Measurements from ENCODE around the gene STMP1. TPM values are rescaled to one million over a fixed set of nuclear protein-coding genes. Genes with fewer than 3 reads are reported as not detected.
"Not testable (repeated sequence)": the region's sequence is repeated elsewhere in the genome, so short reads cannot be mapped to it uniquely, and the experiment has no call there.

The STMP1 gene
- polyA plus RNA-seq, 1 donor (not counting 4 experiments of a cell fraction or from before 2014, with no cell fraction given), result 30.5 TPM

DNA sequence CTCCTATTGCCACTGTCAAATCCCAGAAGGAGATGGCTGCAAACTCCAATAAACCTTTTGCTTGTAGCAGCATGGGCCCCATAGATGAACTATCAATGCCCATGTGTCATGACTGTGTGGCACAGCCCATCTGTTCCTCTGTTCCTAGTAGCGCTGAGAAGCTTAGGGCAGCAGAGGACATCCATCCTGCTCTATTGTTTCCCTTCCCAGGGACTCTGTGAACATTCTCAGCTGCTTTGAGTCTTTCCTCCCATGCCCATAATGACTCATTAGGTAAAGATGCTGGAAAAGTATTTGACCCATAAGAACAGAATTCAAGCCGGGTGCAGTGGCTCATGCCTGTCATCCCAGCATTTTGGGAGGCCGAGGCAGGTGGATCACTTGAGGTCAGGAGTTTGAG lies 28.3 kb downstream of the STMP1 start:
- Histone ChIP-seq H3K4me2 (ENCODE audit: control insufficient read depth, extremely low read depth, insufficient read depth, low read depth, low read length) (no peak overlapping the region), H3K79me2 (ENCODE audit: control insufficient read depth, insufficient read depth, low read length) (no peaks in the 10 kb centered on the region), H3K4me3 (ENCODE audit: control insufficient read depth in 2 of 3, extremely low read depth in 1 of 3, insufficient read depth in 2 of 3, low read depth in 1 of 3, low read length in 3 of 3) (no peak overlapping the region), H3K9me3 (ENCODE audit: control insufficient read depth, low read depth, low read length) (no peaks in the 10 kb centered on the region), H3K27ac (ENCODE audit: control insufficient read depth, insufficient read depth, low read length) (no peak overlapping the region), H3K9me1 (ENCODE audit: control insufficient read depth, extremely low read depth, insufficient read depth, low read length) (no peaks in the 10 kb centered on the region), H3K27me3 (ENCODE audit: control insufficient read depth, extremely low read depth, insufficient read depth, low read length) (no peaks in the 10 kb centered on the region), H3K36me3 (ENCODE audit: control insufficient read depth in 2 of 2, extremely low read depth in 1 of 2, insufficient read depth in 2 of 2, low read length in 2 of 2) (peaks cover 3% of the 10 kb centered on the region in 2 experiments), H3K9ac (ENCODE audit: control insufficient read depth, extremely low read depth, insufficient read depth, low read length) (no peak overlapping the region), H3K4me1 (ENCODE audit: control insufficient read depth, extremely low read depth, insufficient read depth, low read length) (peaks cover 5% of the 10 kb centered on the region), H2AFZ (ENCODE audit: control insufficient read depth, low read length) (no peak overlapping the region), H4K20me1 (ENCODE audit: control insufficient read depth, extremely low read depth, insufficient read depth, low read length) (no peaks in the 10 kb centered on the region)
- FAIRE-seq (peak; percentile 20), DNase-seq (ENCODE audit: low read depth, low spot score) (no peak)
- dilution Hi-C loops (cut with MboI; ENCODE audit: extremely low pct_ligation_motif_present, low sequenced_read_pairs), result no loop called here
- TF ChIP-seq, protein P1, sequence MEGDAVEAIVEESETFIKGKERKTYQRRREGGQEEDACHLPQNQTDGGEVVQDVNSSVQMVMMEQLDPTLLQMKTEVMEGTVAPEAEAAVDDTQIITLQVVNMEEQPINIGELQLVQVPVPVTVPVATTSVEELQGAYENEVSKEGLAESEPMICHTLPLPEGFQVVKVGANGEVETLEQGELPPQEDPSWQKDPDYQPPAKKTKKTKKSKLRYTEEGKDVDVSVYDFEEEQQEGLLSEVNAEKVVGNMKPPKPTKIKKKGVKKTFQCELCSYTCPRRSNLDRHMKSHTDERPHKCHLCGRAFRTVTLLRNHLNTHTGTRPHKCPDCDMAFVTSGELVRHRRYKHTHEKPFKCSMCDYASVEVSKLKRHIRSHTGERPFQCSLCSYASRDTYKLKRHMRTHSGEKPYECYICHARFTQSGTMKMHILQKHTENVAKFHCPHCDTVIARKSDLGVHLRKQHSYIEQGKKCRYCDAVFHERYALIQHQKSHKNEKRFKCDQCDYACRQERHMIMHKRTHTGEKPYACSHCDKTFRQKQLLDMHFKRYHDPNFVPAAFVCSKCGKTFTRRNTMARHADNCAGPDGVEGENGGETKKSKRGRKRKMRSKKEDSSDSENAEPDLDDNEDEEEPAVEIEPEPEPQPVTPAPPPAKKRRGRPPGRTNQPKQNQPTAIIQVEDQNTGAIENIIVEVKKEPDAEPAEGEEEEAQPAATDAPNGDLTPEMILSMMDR (optimal IDR thresholded peaks at IDR 0.05 in 1 of 3, IDR thresholded peaks at IDR 0.05 in 1 of 3, conservative IDR thresholded peaks at IDR 0.05 in 1 of 3; ENCODE audit: extremely low read depth in 1 of 3, insufficient read depth in 2 of 3, low read length in 3 of 3), result no peak
- no peak for TF ChIP-seq EZH2 (IDR thresholded peaks at IDR 0.05; ENCODE audit: low read length)

DNA sequence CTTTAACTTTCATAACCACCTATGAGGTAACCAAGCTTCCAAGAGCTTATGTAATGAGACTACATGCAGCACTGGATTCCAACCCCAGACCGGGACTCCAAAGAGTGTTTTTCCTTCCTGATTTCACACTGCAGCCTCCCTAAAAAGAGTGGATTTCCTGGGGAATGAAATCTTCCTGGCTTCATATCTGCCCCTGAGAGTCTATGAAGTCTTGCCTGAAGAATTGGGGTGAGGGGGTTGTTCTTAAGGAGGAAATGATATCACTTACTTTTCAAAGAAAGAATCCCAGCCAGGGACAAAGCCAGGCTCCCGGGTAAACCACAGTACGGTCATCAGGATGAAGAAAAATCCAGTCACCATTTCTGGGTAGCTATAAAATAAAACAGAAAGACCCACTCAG lies 29.7 kb downstream of the STMP1 start:
- H3K79me2 ChIP-seq (ENCODE audit: control insufficient read depth, insufficient read depth, low read length), result no peaks in the 10 kb centered on the region
- TF ChIP-seq, protein P1 (optimal IDR thresholded peaks at IDR 0.05 in 1 of 3, IDR thresholded peaks at IDR 0.05 in 1 of 3, conservative IDR thresholded peaks at IDR 0.05 in 1 of 3; ENCODE audit: extremely low read depth in 1 of 3, insufficient read depth in 2 of 3, low read length in 3 of 3), result no peak
- TF ChIP-seq EZH2 (IDR thresholded peaks at IDR 0.05; ENCODE audit: low read length), result no peak
- no peaks in the 10 kb centered on the region for H3K27me3 ChIP-seq (ENCODE audit: control insufficient read depth, extremely low read depth, insufficient read depth, low read length)
- H3K4me1 ChIP-seq (ENCODE audit: control insufficient read depth, extremely low read depth, insufficient read depth, low read length), result peaks cover 5% of the 10 kb centered on the region
- peaks cover 0 to 3% of the 10 kb centered on the region in 2 experiments for H3K36me3 ChIP-seq (ENCODE audit: control insufficient read depth in 2 of 2, extremely low read depth in 1 of 2, insufficient read depth in 2 of 2, low read length in 2 of 2)
- no peak overlapping the region for H2AFZ ChIP-seq (ENCODE audit: control insufficient read depth, low read length)
- H3K9me3 ChIP-seq (ENCODE audit: control insufficient read depth, low read depth, low read length), result no peaks in the 10 kb centered on the region
- no peak overlapping the region for H3K9ac ChIP-seq (ENCODE audit: control insufficient read depth, extremely low read depth, insufficient read depth, low read length)
- dilution Hi-C loops (cut with MboI; ENCODE audit: extremely low pct_ligation_motif_present, low sequenced_read_pairs), result no loop called here
- DNase-seq (ENCODE audit: low read depth, low spot score) (no peak), FAIRE-seq (no peak)
- no peaks in the 10 kb centered on the region for H3K9me1 ChIP-seq (ENCODE audit: control insufficient read depth, extremely low read depth, insufficient read depth, low read length)
- H3K27ac ChIP-seq (ENCODE audit: control insufficient read depth, insufficient read depth, low read length), result no peak overlapping the region
- no peaks in the 10 kb centered on the region for H4K20me1 ChIP-seq (ENCODE audit: control insufficient read depth, extremely low read depth, insufficient read depth, low read length)
- no peak overlapping the region for H3K4me3 ChIP-seq (ENCODE audit: control insufficient read depth in 2 of 3, extremely low read depth in 1 of 3, insufficient read depth in 2 of 3, low read depth in 1 of 3, low read length in 3 of 3)
- H3K4me2 ChIP-seq (ENCODE audit: control insufficient read depth, extremely low read depth, insufficient read depth, low read depth, low read length), result no peak overlapping the region

- H2AFZ ChIP-seq (ENCODE audit: control insufficient read depth, low read length); H4K20me1 ChIP-seq (ENCODE audit: control insufficient read depth, extremely low read depth, insufficient read depth, low read length); H3K4me1 ChIP-seq (ENCODE audit: control insufficient read depth, extremely low read depth, insufficient read depth, low read length); dilution Hi-C loops (cut with MboI; ENCODE audit: extremely low pct_ligation_motif_present, low sequenced_read_pairs); H3K27me3 ChIP-seq (ENCODE audit: control insufficient read depth, extremely low read depth, insufficient read depth, low read length); DNase-seq (ENCODE audit: low read depth, low spot score); H3K4me3 ChIP-seq (ENCODE audit: control insufficient read depth in 2 of 3, extremely low read depth in 1 of 3, insufficient read depth in 2 of 3, low read depth in 1 of 3, low read length in 3 of 3); H3K9me3 ChIP-seq (ENCODE audit: control insufficient read depth, low read depth, low read length); H3K27ac ChIP-seq (ENCODE audit: control insufficient read depth, insufficient read depth, low read length); FAIRE-seq; H3K9ac ChIP-seq (ENCODE audit: control insufficient read depth, extremely low read depth, insufficient read depth, low read length); H3K36me3 ChIP-seq (ENCODE audit: control insufficient read depth in 2 of 2, extremely low read depth in 1 of 2, insufficient read depth in 2 of 2, low read length in 2 of 2); H3K9me1 ChIP-seq (ENCODE audit: control insufficient read depth, extremely low read depth, insufficient read depth, low read length); H3K79me2 ChIP-seq (ENCODE audit: control insufficient read depth, insufficient read depth, low read length); H3K4me2 ChIP-seq (ENCODE audit: control insufficient read depth, extremely low read depth, insufficient read depth, low read depth, low read length): not testable (repeated sequence)
Observed at GRCh38 chr7:135692606-135693005, 30.3 kb downstream of the STMP1 start.

Measured in keratinocyte (primary cell).